ENCODE measurements around the gene SCGB3A2. TPM values are rescaled to one million over a fixed set of nuclear protein-coding genes. Genes with fewer than 3 reads are reported as not detected.

Gene SCGB3A2
- total RNA-seq, 1 experiment from 2014 or later, result not detected

GRCh38 chr5:147911427-147911826 lies 32.9 kb downstream of the SCGB3A2 start:
- no peak overlapping the region for H3K4me3 Mint-ChIP-seq (ENCODE audit: low read depth, unreplicated experiment)
- H3K27me3 Mint-ChIP-seq (ENCODE audit: unreplicated experiment), result no peaks in the 10 kb centered on the region
- CTCF ChIA-PET, result interaction anchor here (0.6 to 0.8 kb wide), 2 partner anchors 19 to 1029 kb away, joined by 4 to 5 read pairs; no protein-coding TSS in a partner anchor
- H3K9me3 Mint-ChIP-seq (ENCODE audit: low read depth, unreplicated experiment), result no peaks in the 10 kb centered on the region
- intact Hi-C loops (cut with micrococcal nuclease; ENCODE audit: unreplicated experiment), result no loop called here
- peaks cover 8% of the 10 kb centered on the region for H3K4me1 Mint-ChIP-seq (ENCODE audit: low read depth, unreplicated experiment)
- no peak for TF ChIP-seq CTCF (IDR thresholded peaks at IDR 0.05; ENCODE audit: unreplicated experiment)
- no peak overlapping the region for H3K27ac Mint-ChIP-seq (ENCODE audit: unreplicated experiment)
- H3K36me3 Mint-ChIP-seq (ENCODE audit: insufficient read depth, unreplicated experiment), result no peaks in the 10 kb centered on the region
- no peak for DNase-seq
- no TSS peak for BruUV-seq (replicated peaks)

GRCh38 chr5:147912011-147912410 lies 33.5 kb downstream of the SCGB3A2 start:
- Mint-ChIP-seq H3K36me3 (ENCODE audit: insufficient read depth, unreplicated experiment) (no peaks in the 10 kb centered on the region), H3K9me3 (ENCODE audit: low read depth, unreplicated experiment) (no peaks in the 10 kb centered on the region), H3K27me3 (ENCODE audit: unreplicated experiment) (no peaks in the 10 kb centered on the region), H3K4me3 (ENCODE audit: low read depth, unreplicated experiment) (no peak overlapping the region), H3K4me1 (ENCODE audit: low read depth, unreplicated experiment) (peaks cover 2% of the 10 kb centered on the region), H3K27ac (ENCODE audit: unreplicated experiment) (no peak overlapping the region)
- intact Hi-C loops (cut with micrococcal nuclease; ENCODE audit: unreplicated experiment), result no loop called here
- no TSS peak for BruUV-seq (replicated peaks)
- CTCF ChIA-PET, result interaction anchor here (0.8 kb wide), 1 partner anchor 18 kb away, joined by 5 read pairs; no protein-coding TSS in a partner anchor
- no peak for TF ChIP-seq CTCF (IDR thresholded peaks at IDR 0.05; ENCODE audit: unreplicated experiment)
- DNase-seq, result no peak

- H3K4me3 Mint-ChIP-seq (ENCODE audit: low read depth, unreplicated experiment), result no peak overlapping the region
- intact Hi-C loops (cut with micrococcal nuclease; ENCODE audit: unreplicated experiment), result no loop called here
- CTCF ChIA-PET, result no interaction called here
- no peaks in the 10 kb centered on the region for H3K36me3 Mint-ChIP-seq (ENCODE audit: insufficient read depth, unreplicated experiment)
- H3K9me3 Mint-ChIP-seq (ENCODE audit: low read depth, unreplicated experiment), result no peaks in the 10 kb centered on the region
- BruUV-seq (replicated peaks), result no TSS peak
- no peak for DNase-seq
- no peak for TF ChIP-seq CTCF (IDR thresholded peaks at IDR 0.05; ENCODE audit: unreplicated experiment)
- peaks cover 10% of the 10 kb centered on the region for H3K4me1 Mint-ChIP-seq (ENCODE audit: low read depth, unreplicated experiment)
- H3K27ac Mint-ChIP-seq (ENCODE audit: unreplicated experiment), result no peak overlapping the region
- no peaks in the 10 kb centered on the region for H3K27me3 Mint-ChIP-seq (ENCODE audit: unreplicated experiment)
Observed at GRCh38 chr5:147913786-147914185, 35.3 kb downstream of the SCGB3A2 start.

DNA sequence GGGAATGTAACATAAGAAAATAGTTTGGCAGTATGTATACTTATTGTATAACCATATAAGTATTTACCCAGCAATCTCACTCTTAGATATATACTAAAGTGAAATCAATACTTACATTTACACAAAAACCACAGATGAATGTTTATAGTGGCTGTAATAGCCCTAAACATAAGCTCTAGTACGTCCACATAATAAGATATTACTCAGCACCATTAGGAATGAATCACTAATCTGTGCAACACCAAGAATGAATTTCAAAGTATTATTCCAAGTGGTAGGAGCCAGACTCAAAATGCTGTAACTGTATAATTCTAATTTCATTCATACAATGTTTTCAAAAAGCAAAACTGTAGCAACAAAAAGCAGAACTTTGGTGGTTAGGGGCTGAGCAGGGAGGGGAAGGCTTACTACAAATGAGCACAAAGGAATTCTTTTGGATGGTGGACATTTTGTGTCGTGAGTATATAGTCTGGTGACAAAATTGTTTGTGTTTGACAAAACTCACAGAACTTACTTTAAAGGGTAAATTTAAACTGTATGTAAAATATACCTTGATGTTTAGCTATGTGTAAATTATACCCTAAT lies 39.7 kb downstream of the SCGB3A2 start:
- Mint-ChIP-seq H3K27me3 (ENCODE audit: unreplicated experiment) (no peaks in the 10 kb centered on the region), H3K27ac (ENCODE audit: unreplicated experiment) (no peak overlapping the region), H3K4me1 (ENCODE audit: low read depth, unreplicated experiment) (peaks cover 20% of the 10 kb centered on the region), H3K36me3 (ENCODE audit: insufficient read depth, unreplicated experiment) (no peaks in the 10 kb centered on the region), H3K9me3 (ENCODE audit: low read depth, unreplicated experiment) (no peaks in the 10 kb centered on the region), H3K4me3 (ENCODE audit: low read depth, unreplicated experiment) (no peak overlapping the region)
- intact Hi-C loops (cut with micrococcal nuclease; ENCODE audit: unreplicated experiment), result no loop called here
- TF ChIP-seq CTCF (IDR thresholded peaks at IDR 0.05; ENCODE audit: unreplicated experiment), result no peak
- DNase-seq, result no peak
- CTCF ChIA-PET, result interaction anchor here (0.6 kb wide), 1 partner anchor 403 kb away, joined by 4 read pairs; no protein-coding TSS in a partner anchor
- BruUV-seq (replicated peaks), result no TSS peak

All from Calu3 (cell line).